Astrocyte (in vitro differentiated cells and primary cell): Measurements from ENCODE around the gene GDF7.

Experiments
- CTCF ChIP-seq: IDR thresholded peaks from 2 replicates; pipeline ENCODE4 v1.5.1; 2011; ENCODE audit warnings: low read depth, mild to moderate bottlenecking, inconsistent platforms, low read length, moderate library complexity; ENCODE audit not compliant: insufficient read depth
- EZH2 ChIP-seq: IDR thresholded peaks from 2 replicates; pipeline ENCODE4 v1.6.1; 2012; ENCODE audit warnings: mild to moderate bottlenecking, low read length, inconsistent platforms; ENCODE audit not compliant: insufficient read depth

GRCh38 chr2:20623741-20624155 lies 43.2 kb upstream of the GDF7 start:
- no peak for TF ChIP-seq CTCF
- TF ChIP-seq EZH2: no peak
